ENCODE measurements around the gene CACNA2D3. TPM values are rescaled to one million over a fixed set of nuclear protein-coding genes. Genes with fewer than 3 reads are reported as not detected.

Gene CACNA2D3
- total and polyA plus RNA-seq, 4 donors, result 0.72 to 2.4 (median 1.5) TPM

GRCh38 chr3:54580453-54580852 is 458.1 kb downstream of the CACNA2D3 start:
- H3K9me3 ChIP-seq (ENCODE audit: control insufficient read depth, low read length), result peaks cover 2% of the 10 kb centered on the region
- DNase-seq (no peak), ATAC-seq (ENCODE audit: low FRiP score) (no peak)
- intact Hi-C loops (cut with DNase I), result no loop called here
- H3K4me3 ChIP-seq (ENCODE audit: low read length in 2 of 2), result no peak overlapping the region
- H3K4me1 ChIP-seq (ENCODE audit: control insufficient read depth in 1 of 2, insufficient read depth in 2 of 2, low read length in 2 of 2), result no peaks in the 10 kb centered on the region
- H3K36me3 ChIP-seq (ENCODE audit: control insufficient read depth in 1 of 2, insufficient read depth in 2 of 2, low read length in 1 of 2), result no peaks in the 10 kb centered on the region
- 84 to 86% methylated on average over 6 of the region's 6 CpGs for WGBS, 2 donors
- H3K27me3 ChIP-seq (ENCODE audit: control insufficient read depth in 1 of 2, insufficient read depth in 2 of 2, low read length in 1 of 2), result no peaks in the 10 kb centered on the region
- H3K27ac ChIP-seq (ENCODE audit: low read depth in 1 of 2, low read length in 2 of 2), result no peak overlapping the region

GRCh38 chr3:54582424-54582823 is 460.1 kb downstream of the CACNA2D3 start:
- Histone ChIP-seq H3K27ac (ENCODE audit: low read depth in 1 of 2, low read length in 2 of 2) (no peak overlapping the region), H3K27me3 (ENCODE audit: control insufficient read depth in 1 of 2, insufficient read depth in 2 of 2, low read length in 1 of 2) (no peaks in the 10 kb centered on the region)
- ATAC-seq (ENCODE audit: low FRiP score), result no peak

GRCh38 chr3:54591157-54591556 is 468.8 kb downstream of the CACNA2D3 start:
- Histone ChIP-seq H3K4me3 (ENCODE audit: low read length in 2 of 2) (no peak overlapping the region), H3K27ac (ENCODE audit: low read depth in 1 of 2, low read length in 2 of 2) (no peak overlapping the region), H3K4me1 (ENCODE audit: control insufficient read depth in 1 of 2, insufficient read depth in 2 of 2, low read length in 2 of 2) (no peaks in the 10 kb centered on the region), H3K9me3 (ENCODE audit: control insufficient read depth, low read length) (no peaks in the 10 kb centered on the region), H3K36me3 (ENCODE audit: control insufficient read depth in 1 of 2, insufficient read depth in 2 of 2, low read length in 1 of 2) (no peaks in the 10 kb centered on the region), H3K27me3 (ENCODE audit: control insufficient read depth in 1 of 2, insufficient read depth in 2 of 2, low read length in 1 of 2) (no peaks in the 10 kb centered on the region)
- intact Hi-C loops (cut with DNase I), result no loop called here
- 92 to 93% methylated on average over 2 of the region's 2 CpGs for WGBS, 2 donors
- DNase-seq (no peak), ATAC-seq (ENCODE audit: low FRiP score) (no peak)

More at GRCh38 chr3:54582424-54582823, 460.1 kb downstream of the CACNA2D3 start:
- peaks cover 2% of the 10 kb centered on the region for H3K9me3 ChIP-seq (ENCODE audit: control insufficient read depth, low read length)
- WGBS, 2 donors, result 82 to 87% methylated on average over 2 of the region's 2 CpGs
- H3K36me3 ChIP-seq (ENCODE audit: control insufficient read depth in 1 of 2, insufficient read depth in 2 of 2, low read length in 1 of 2), result no peaks in the 10 kb centered on the region
- DNase-seq, result no peak
- intact Hi-C loops (cut with DNase I), result no loop called here
- H3K4me3 ChIP-seq (ENCODE audit: low read length in 2 of 2), result no peak overlapping the region
- no peaks in the 10 kb centered on the region for H3K4me1 ChIP-seq (ENCODE audit: control insufficient read depth in 1 of 2, insufficient read depth in 2 of 2, low read length in 2 of 2)

- no peaks in the 10 kb centered on the region for H3K36me3 ChIP-seq (ENCODE audit: control insufficient read depth in 1 of 2, insufficient read depth in 2 of 2, low read length in 1 of 2)
- ATAC-seq (ENCODE audit: low FRiP score), result no peak
- H3K27me3 ChIP-seq (ENCODE audit: control insufficient read depth in 1 of 2, insufficient read depth in 2 of 2, low read length in 1 of 2), result no peaks in the 10 kb centered on the region
- H3K9me3 ChIP-seq (ENCODE audit: control insufficient read depth, low read length), result no peaks in the 10 kb centered on the region
- no peak overlapping the region for H3K4me3 ChIP-seq (ENCODE audit: low read length in 2 of 2)
- WGBS, 2 donors, result 93% methylated on average over 2 of the region's 2 CpGs
- intact Hi-C loops (cut with DNase I), result no loop called here
- no peak overlapping the region for H3K27ac ChIP-seq (ENCODE audit: low read depth in 1 of 2, low read length in 2 of 2)
- no peaks in the 10 kb centered on the region for H3K4me1 ChIP-seq (ENCODE audit: control insufficient read depth in 1 of 2, insufficient read depth in 2 of 2, low read length in 2 of 2)
- no peak for DNase-seq
Observed at GRCh38 chr3:54593653-54594052, 471.3 kb downstream of the CACNA2D3 start.

- Histone ChIP-seq H3K9me3 (ENCODE audit: control insufficient read depth, low read length) (no peaks in the 10 kb centered on the region), H3K27ac (ENCODE audit: low read depth in 1 of 2, low read length in 2 of 2) (no peak overlapping the region), H3K27me3 (ENCODE audit: control insufficient read depth in 1 of 2, insufficient read depth in 2 of 2, low read length in 1 of 2) (no peaks in the 10 kb centered on the region), H3K4me1 (ENCODE audit: control insufficient read depth in 1 of 2, insufficient read depth in 2 of 2, low read length in 2 of 2) (no peaks in the 10 kb centered on the region), H3K4me3 (ENCODE audit: low read length in 2 of 2) (no peak overlapping the region), H3K36me3 (ENCODE audit: control insufficient read depth in 1 of 2, insufficient read depth in 2 of 2, low read length in 1 of 2) (no peaks in the 10 kb centered on the region)
- ATAC-seq (ENCODE audit: low FRiP score) (no peak), DNase-seq (no peak)
- WGBS, 2 donors, result 84 to 96% methylated on average over 4 of the region's 4 CpGs
- intact Hi-C loops (cut with DNase I), result no loop called here
Observed at GRCh38 chr3:54596087-54596486, 473.7 kb downstream of the CACNA2D3 start.

GRCh38 chr3:54599716-54600115 is 477.4 kb downstream of the CACNA2D3 start:
- no peaks in the 10 kb centered on the region for H3K27me3 ChIP-seq (ENCODE audit: control insufficient read depth in 1 of 2, insufficient read depth in 2 of 2, low read length in 1 of 2)
- ATAC-seq (ENCODE audit: low FRiP score), result peak; percentile 52
- intact Hi-C loops (cut with DNase I), result no loop called here
- WGBS, 2 donors, result 1 to 7% methylated on average over 9 of the region's 9 CpGs
- H3K4me1 ChIP-seq (ENCODE audit: control insufficient read depth in 1 of 2, insufficient read depth in 2 of 2, low read length in 2 of 2), result no peaks in the 10 kb centered on the region
- no peak overlapping the region for H3K27ac ChIP-seq (ENCODE audit: low read depth in 1 of 2, low read length in 2 of 2)
- DNase-seq, result peak in 1 of 2 donors; percentile 64
- H3K4me3 ChIP-seq (ENCODE audit: low read length in 2 of 2), result no peak overlapping the region
- H3K9me3 ChIP-seq (ENCODE audit: control insufficient read depth, low read length), result no peaks in the 10 kb centered on the region
- no peaks in the 10 kb centered on the region for H3K36me3 ChIP-seq (ENCODE audit: control insufficient read depth in 1 of 2, insufficient read depth in 2 of 2, low read length in 1 of 2)

- H3K4me1 ChIP-seq (ENCODE audit: control insufficient read depth in 1 of 2, insufficient read depth in 2 of 2, low read length in 2 of 2), result no peaks in the 10 kb centered on the region
- ATAC-seq (ENCODE audit: low FRiP score), result peak; percentile 44
- WGBS, 2 donors, result 17 to 22% methylated on average over 12 of the region's 12 CpGs
- no peaks in the 10 kb centered on the region for H3K36me3 ChIP-seq (ENCODE audit: control insufficient read depth in 1 of 2, insufficient read depth in 2 of 2, low read length in 1 of 2)
- H3K4me3 ChIP-seq (ENCODE audit: low read length in 2 of 2), result no peak overlapping the region
- intact Hi-C loops (cut with DNase I), result no loop called here
- DNase-seq, result no peak
- H3K27ac ChIP-seq (ENCODE audit: low read depth in 1 of 2, low read length in 2 of 2), result no peak overlapping the region
- no peaks in the 10 kb centered on the region for H3K9me3 ChIP-seq (ENCODE audit: control insufficient read depth, low read length)
- H3K27me3 ChIP-seq (ENCODE audit: control insufficient read depth in 1 of 2, insufficient read depth in 2 of 2, low read length in 1 of 2), result no peaks in the 10 kb centered on the region
Observed at GRCh38 chr3:54600441-54601204, 478.3 kb downstream of the CACNA2D3 start.

- WGBS, 2 donors, result 94 to 98% methylated on average over 4 of the region's 4 CpGs
- no peaks in the 10 kb centered on the region for H3K4me1 ChIP-seq (ENCODE audit: control insufficient read depth in 1 of 2, insufficient read depth in 2 of 2, low read length in 2 of 2)
- no peaks in the 10 kb centered on the region for H3K9me3 ChIP-seq (ENCODE audit: control insufficient read depth, low read length)
- intact Hi-C loops (cut with DNase I), result no loop called here
- no peak overlapping the region for H3K4me3 ChIP-seq (ENCODE audit: low read length in 2 of 2)
- H3K27ac ChIP-seq (ENCODE audit: low read depth in 1 of 2, low read length in 2 of 2), result no peak overlapping the region
- ATAC-seq (ENCODE audit: low FRiP score) (no peak), DNase-seq (no peak)
- no peaks in the 10 kb centered on the region for H3K36me3 ChIP-seq (ENCODE audit: control insufficient read depth in 1 of 2, insufficient read depth in 2 of 2, low read length in 1 of 2)
- no peaks in the 10 kb centered on the region for H3K27me3 ChIP-seq (ENCODE audit: control insufficient read depth in 1 of 2, insufficient read depth in 2 of 2, low read length in 1 of 2)
Observed at GRCh38 chr3:54604495-54604894, 482.1 kb downstream of the CACNA2D3 start.

- no peak for ATAC-seq (ENCODE audit: low FRiP score)
- no peaks in the 10 kb centered on the region for H3K4me1 ChIP-seq (ENCODE audit: control insufficient read depth in 1 of 2, insufficient read depth in 2 of 2, low read length in 2 of 2)
- DNase-seq, result no peak
- no peak overlapping the region for H3K27ac ChIP-seq (ENCODE audit: low read depth in 1 of 2, low read length in 2 of 2)
- no peaks in the 10 kb centered on the region for H3K9me3 ChIP-seq (ENCODE audit: control insufficient read depth, low read length)
- H3K27me3 ChIP-seq (ENCODE audit: control insufficient read depth in 1 of 2, insufficient read depth in 2 of 2, low read length in 1 of 2), result no peaks in the 10 kb centered on the region
- intact Hi-C loops (cut with DNase I), result no loop called here
- no peaks in the 10 kb centered on the region for H3K36me3 ChIP-seq (ENCODE audit: control insufficient read depth in 1 of 2, insufficient read depth in 2 of 2, low read length in 1 of 2)
- H3K4me3 ChIP-seq (ENCODE audit: low read length in 2 of 2), result no peak overlapping the region
Observed at GRCh38 chr3:54608041-54608440, 485.7 kb downstream of the CACNA2D3 start.
